Measurements from ENCODE around the gene FGF10.
A peak's percentile ranks its signal among the peaks of the same experiment; 100 is the strongest.

The FGF10 gene

GRCh38 chr5:44389090-44389822 is at the start of gene FGF10:
FGF10 (minus strand) TSS chr5:44389420; CDS start chr5:44388682, 738 bp downstream.
- no peak for TF ChIP-seq CTCF (IDR thresholded peaks at IDR 0.05; ENCODE audit: borderline replicate concordance, control extremely low read depth, extremely low read depth, insufficient read depth, missing control alignments)
- DNase-seq (ENCODE audit: low spot score) = peak; percentile 11
- in situ Hi-C loops (cut with MboI; ENCODE audit: low sequenced_read_pairs, unreplicated experiment) = no loop called here

- in situ Hi-C loops (cut with MboI; ENCODE audit: low sequenced_read_pairs, unreplicated experiment) = no loop called here
Observed at GRCh38 chr5:44426944-44427343, 37.7 kb upstream of the FGF10 start.

DNA sequence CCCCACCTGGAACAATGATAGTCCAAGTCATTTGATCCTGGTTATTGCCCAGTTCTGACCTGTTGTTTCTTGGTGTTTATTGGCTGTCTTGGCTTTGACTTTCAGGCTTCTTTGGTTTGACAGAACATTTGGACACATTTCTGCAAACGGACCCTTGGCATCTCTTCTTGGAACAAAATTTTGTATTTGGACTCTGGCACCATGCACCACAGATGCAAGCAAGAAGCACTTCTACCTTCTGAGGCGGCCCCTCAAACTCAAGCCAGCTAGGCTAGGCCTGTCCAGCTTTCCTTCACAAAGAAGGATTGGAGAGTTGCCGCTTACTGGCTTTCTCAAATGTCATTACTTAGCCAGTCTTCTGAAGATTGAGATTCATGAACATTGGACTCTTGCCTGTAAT is 23.1 kb upstream of the FGF10 start:
- in situ Hi-C loops (cut with MboI; ENCODE audit: low sequenced_read_pairs, unreplicated experiment) = no loop called here
- no peak for DNase-seq (ENCODE audit: low spot score)
- no peak for TF ChIP-seq CTCF (IDR thresholded peaks at IDR 0.05; ENCODE audit: borderline replicate concordance, control extremely low read depth, extremely low read depth, insufficient read depth, missing control alignments)

More at GRCh38 chr5:44426944-44427343, 37.7 kb upstream of the FGF10 start:
- no peak for TF ChIP-seq CTCF (IDR thresholded peaks at IDR 0.05; ENCODE audit: borderline replicate concordance, control extremely low read depth, extremely low read depth, insufficient read depth, missing control alignments)
- no peak for DNase-seq (ENCODE audit: low spot score)

DNA sequence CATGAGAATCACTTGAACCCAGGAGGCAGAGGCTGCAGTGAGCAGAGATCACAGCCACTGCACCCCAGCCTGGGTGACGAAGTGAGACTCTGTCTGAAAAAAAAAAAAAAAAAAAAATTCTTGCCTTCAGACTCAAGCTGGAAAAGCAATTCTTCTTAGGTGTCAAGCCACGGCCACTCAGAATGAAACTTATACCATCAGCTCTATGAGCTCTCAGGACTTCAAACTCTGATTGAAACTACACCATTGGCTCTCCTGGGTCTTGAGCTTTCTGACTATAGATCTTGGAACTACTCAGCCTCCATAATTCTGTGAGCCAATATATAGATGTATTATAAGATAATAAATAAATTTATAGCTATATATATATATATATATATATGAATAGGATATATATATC is 12.9 kb upstream of the FGF10 start:
- TF ChIP-seq CTCF (IDR thresholded peaks at IDR 0.05; ENCODE audit: borderline replicate concordance, control extremely low read depth, extremely low read depth, insufficient read depth, missing control alignments) = no peak
- no peak for DNase-seq (ENCODE audit: low spot score)
- in situ Hi-C loops (cut with MboI; ENCODE audit: low sequenced_read_pairs, unreplicated experiment) = no loop called here

DNA sequence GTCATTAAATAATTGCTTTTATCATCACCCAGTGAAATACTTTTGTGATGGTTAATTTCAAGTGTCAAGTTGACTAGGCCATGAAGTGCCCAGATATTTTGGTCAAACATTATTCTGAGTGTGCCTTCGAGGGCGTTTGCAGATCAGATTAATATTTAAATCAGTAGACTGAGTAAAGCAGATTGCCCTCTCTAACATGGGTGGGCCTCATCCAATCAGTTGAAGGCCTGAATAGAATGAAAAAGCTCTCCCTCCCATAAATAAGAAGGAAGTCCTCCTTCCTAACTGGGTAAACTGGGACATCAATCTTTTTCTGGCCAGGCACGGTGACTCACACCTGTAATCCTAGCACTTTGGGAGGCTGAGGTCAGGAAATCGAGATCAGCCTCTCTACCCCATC is 12.4 kb upstream of the FGF10 start:
- in situ Hi-C loops (cut with MboI; ENCODE audit: low sequenced_read_pairs, unreplicated experiment) = no loop called here
- no peak for TF ChIP-seq CTCF (IDR thresholded peaks at IDR 0.05; ENCODE audit: borderline replicate concordance, control extremely low read depth, extremely low read depth, insufficient read depth, missing control alignments)
- DNase-seq (ENCODE audit: low spot score) = no peak

DNA sequence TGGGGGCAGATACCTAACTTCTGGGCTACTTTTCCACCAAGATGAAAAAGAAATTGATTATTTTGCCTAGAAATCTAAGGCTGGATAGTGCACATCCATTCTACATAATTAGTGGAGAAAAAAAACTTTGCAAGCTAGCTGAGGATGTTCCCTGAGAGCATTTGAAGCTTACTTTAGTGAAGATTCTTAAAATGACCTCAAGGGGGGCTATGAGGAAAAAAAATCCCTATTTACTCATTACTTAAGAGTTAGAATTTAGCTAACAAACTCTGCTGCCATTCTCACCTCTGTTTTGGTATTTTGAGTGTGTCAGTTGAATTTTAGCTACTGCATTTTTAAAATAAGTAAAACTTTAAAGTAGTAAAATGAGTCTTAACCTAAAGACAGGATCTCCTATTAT is 9.2 kb upstream of the FGF10 start:
- TF ChIP-seq CTCF (IDR thresholded peaks at IDR 0.05; ENCODE audit: borderline replicate concordance, control extremely low read depth, extremely low read depth, insufficient read depth, missing control alignments) = no peak
- in situ Hi-C loops (cut with MboI; ENCODE audit: low sequenced_read_pairs, unreplicated experiment) = no loop called here
- DNase-seq (ENCODE audit: low spot score) = no peak
